ENCODE results near the gene CD4. TPM values are rescaled to one million over a fixed set of nuclear protein-coding genes. Genes with fewer than 3 reads are reported as not detected.

CD4 gene
- total and polyA plus RNA-seq, 10 of the 15 experiments (the other 5 are each of a cell fraction or from before 2014, with no cell fraction given) = 0.24 to 1.6 (median 0.69) TPM

DNA sequence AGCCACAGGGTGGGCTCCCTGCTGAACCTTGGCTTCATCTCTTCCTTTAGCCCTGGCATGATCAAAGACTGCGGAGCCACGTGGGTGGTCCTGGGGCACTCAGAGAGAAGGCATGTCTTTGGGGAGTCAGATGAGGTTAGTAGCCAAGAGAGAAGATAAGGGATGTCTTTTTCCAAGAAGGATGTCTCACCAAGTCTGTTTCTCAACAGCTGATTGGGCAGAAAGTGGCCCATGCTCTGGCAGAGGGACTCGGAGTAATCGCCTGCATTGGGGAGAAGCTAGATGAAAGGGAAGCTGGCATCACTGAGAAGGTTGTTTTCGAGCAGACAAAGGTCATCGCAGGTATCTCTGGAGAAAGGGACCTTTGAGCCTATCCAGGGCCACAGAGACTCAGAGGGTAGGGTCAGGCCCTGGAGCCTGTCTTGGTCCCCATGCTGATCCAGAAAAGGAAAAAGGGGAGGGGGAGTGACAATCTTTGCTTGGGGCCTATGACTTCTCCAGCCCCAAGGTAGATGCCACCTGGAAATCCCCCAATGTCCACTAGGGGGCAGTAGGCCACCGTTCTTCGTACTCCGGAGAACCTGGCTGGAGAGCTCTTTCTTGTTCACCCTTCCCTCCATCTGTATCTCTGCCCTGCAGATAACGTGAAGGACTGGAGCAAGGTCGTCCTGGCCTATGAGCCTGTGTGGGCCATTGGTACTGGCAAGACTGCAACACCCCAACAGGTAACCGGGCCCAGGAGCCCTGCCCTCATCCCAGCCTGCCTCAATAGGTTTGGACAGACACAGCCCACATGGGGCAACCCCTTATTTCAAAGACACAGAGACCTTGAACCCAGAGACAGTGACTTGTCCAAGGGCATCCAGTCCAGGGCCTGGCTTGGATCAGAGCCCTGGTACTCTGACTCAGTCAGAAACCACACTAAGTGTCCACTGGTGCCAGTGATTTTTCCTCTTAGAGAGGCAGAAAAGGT is 80.0 kb downstream of the CD4 start (continued):
- TF ChIP-seq SMAD1 (IDR thresholded peaks at IDR 0.05; ENCODE audit: low read depth, partially characterized antibody) (no peak), TARDBP (IDR thresholded peaks at IDR 0.05; ENCODE audit: borderline replicate concordance) (no peak), SREBF2 (IDR thresholded peaks at IDR 0.05; ENCODE audit: low read length) (no peak), FOXK2 (IDR thresholded peaks at IDR 0.05) (no peak), RFX5 (IDR thresholded peaks at IDR 0.05; ENCODE audit: low read depth, low read length) (no peak), ZZZ3 (IDR thresholded peaks at IDR 0.05; ENCODE audit: control insufficient read depth, insufficient read length, low read depth) (no peak), EZH2 (IDR thresholded peaks at IDR 0.05; ENCODE audit: borderline replicate concordance, control insufficient read depth, low read depth, low read length) (no peak), CEBPB (IDR thresholded peaks at IDR 0.05; ENCODE audit: borderline replicate concordance in 1 of 2, low read depth in 2 of 2, low read length in 2 of 2) (no peak)
- TF ChIP-seq, protein P1, sequence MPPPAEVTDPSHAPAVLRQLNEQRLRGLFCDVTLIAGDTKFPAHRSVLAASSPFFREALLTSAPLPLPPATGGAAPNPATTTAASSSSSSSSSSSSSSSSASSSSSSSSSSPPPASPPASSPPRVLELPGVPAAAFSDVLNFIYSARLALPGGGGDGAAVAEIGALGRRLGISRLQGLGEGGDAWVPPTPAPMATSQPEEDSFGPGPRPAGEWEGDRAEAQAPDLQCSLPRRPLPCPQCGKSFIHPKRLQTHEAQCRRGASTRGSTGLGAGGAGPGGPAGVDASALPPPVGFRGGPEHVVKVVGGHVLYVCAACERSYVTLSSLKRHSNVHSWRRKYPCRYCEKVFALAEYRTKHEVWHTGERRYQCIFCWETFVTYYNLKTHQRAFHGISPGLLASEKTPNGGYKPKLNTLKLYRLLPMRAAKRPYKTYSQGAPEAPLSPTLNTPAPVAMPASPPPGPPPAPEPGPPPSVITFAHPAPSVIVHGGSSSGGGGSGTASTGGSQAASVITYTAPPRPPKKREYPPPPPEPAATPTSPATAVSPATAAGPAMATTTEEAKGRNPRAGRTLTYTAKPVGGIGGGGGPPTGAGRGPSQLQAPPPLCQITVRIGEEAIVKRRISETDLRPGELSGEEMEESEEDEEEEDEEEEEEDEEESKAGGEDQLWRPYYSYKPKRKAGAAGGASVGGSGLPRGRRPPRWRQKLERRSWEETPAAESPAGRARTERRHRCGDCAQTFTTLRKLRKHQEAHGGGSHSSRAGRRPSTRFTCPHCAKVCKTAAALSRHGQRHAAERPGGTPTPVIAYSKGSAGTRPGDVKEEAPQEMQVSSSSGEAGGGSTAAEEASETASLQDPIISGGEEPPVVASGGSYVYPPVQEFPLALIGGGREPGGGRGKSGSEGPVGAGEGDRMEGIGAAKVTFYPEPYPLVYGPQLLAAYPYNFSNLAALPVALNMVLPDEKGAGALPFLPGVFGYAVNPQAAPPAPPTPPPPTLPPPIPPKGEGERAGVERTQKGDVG (CRISPR knock-in tag; IDR thresholded peaks at IDR 0.05) = no peak
- TF ChIP-seq, protein P2, sequence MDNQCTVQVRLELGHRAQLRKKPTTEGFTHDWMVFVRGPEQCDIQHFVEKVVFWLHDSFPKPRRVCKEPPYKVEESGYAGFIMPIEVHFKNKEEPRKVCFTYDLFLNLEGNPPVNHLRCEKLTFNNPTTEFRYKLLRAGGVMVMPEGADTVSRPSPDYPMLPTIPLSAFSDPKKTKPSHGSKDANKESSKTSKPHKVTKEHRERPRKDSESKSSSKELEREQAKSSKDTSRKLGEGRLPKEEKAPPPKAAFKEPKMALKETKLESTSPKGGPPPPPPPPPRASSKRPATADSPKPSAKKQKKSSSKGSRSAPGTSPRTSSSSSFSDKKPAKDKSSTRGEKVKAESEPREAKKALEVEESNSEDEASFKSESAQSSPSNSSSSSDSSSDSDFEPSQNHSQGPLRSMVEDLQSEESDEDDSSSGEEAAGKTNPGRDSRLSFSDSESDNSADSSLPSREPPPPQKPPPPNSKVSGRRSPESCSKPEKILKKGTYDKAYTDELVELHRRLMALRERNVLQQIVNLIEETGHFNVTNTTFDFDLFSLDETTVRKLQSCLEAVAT (IDR thresholded peaks at IDR 0.05) = no peak

All from GM12878 (cell line).